Measurements from ENCODE around the gene B9D1.

- no peak for TF ChIP-seq CTCF (IDR thresholded peaks at IDR 0.05; ENCODE audit: poor library complexity)
- no peak for TF ChIP-seq EZH2 (IDR thresholded peaks at IDR 0.05; ENCODE audit: borderline replicate concordance)
- no peak for TF ChIP-seq EZH2phosphoT487 (IDR thresholded peaks at IDR 0.05; ENCODE audit: low read depth, severe bottlenecking, unreplicated experiment)
Measured at GRCh38 chr17:19308398-19308797, 54.1 kb downstream of the B9D1 start.
